ENCODE results near the gene CLEC4E.

- TF ChIP-seq CTCF (optimal IDR thresholded peaks at IDR 0.05 in 1 of 3, IDR thresholded peaks at IDR 0.05 in 1 of 3, conservative IDR thresholded peaks at IDR 0.05 in 1 of 3; ENCODE audit: extremely low read depth in 1 of 3, insufficient read depth in 2 of 3, low read length in 3 of 3) (no peak), EZH2 (IDR thresholded peaks at IDR 0.05; ENCODE audit: low read length) (no peak)
These were observed 31.5 kb downstream of the CLEC4E start for GRCh38 chr12:8508910-8509841.

All from keratinocyte (primary cell).